ENCODE data around the gene NUP54. TPM values are rescaled to one million over a fixed set of nuclear protein-coding genes. Genes with fewer than 3 reads are reported as not detected.

NUP54 gene
- total and polyA plus RNA-seq, 9 of the 15 experiments (the other 6 are each of a cell fraction or from before 2014, with no cell fraction given) = 29.6 to 115 (median 67.7) TPM

DNA sequence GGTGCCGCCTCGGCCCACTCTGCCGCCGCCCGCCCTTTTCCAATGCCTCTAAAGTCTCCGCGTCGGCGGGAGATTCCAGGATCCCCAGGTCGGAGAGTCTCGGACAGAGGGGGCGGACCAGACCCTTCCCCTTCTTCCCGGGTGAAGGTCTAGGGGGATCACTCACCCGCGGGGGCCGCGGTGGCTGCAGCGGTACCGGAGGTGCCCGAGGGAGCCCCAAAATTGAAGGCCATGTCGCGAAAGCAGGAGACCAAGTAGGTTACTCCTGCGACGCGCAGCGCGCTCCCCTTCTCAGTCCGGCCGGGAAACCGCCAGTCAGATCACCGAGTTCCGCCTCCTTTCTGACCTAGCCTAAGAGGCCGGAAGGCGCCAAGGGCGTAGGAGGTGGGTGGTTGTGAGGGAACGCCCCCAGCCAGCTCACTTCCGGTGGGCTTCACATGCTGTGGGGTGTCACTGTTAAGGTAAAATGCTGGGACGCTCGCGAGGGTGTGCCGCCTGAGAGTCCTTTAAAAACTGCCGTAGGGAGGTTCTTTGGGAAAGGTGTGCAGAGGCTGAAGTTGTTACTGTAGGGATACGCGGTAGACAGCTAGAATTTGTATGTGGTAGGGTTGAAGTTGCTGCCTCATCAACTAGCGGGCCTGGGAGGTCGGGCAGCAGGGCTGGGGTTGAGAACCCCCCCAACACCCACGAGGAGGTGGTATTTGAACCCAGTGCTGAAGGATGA, at the start of gene NUP54 (continued):
- TF ChIP-seq, protein P1, sequence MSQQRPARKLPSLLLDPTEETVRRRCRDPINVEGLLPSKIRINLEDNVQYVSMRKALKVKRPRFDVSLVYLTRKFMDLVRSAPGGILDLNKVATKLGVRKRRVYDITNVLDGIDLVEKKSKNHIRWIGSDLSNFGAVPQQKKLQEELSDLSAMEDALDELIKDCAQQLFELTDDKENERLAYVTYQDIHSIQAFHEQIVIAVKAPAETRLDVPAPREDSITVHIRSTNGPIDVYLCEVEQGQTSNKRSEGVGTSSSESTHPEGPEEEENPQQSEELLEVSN (IDR thresholded peaks at IDR 0.05; ENCODE audit: borderline replicate concordance in 1 of 2, extremely low read depth in 1 of 2, insufficient read depth in 1 of 2, insufficient read length in 1 of 2, low read depth in 1 of 2, low read length in 1 of 2, poor library complexity in 1 of 2, severe bottlenecking in 1 of 2) = peak; percentile 42 to 73
- no peak for TF ChIP-seq BACH1 (tag; IDR thresholded peaks at IDR 0.05)
- TF ChIP-seq, protein P2, sequence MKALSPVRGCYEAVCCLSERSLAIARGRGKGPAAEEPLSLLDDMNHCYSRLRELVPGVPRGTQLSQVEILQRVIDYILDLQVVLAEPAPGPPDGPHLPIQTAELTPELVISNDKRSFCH (CRISPR knock-in tag; IDR thresholded peaks at IDR 0.05) = no peak
- TF ChIP-seq, protein P2 (tag; IDR thresholded peaks at IDR 0.05) = peak; percentile 67; the same call in 1 of the 2 replicates
- TF ChIP-seq ZNF79 (CRISPR knock-in tag; IDR thresholded peaks at IDR 0.05; ENCODE audit: low read depth) = no peak
- TF ChIP-seq, protein P3, sequence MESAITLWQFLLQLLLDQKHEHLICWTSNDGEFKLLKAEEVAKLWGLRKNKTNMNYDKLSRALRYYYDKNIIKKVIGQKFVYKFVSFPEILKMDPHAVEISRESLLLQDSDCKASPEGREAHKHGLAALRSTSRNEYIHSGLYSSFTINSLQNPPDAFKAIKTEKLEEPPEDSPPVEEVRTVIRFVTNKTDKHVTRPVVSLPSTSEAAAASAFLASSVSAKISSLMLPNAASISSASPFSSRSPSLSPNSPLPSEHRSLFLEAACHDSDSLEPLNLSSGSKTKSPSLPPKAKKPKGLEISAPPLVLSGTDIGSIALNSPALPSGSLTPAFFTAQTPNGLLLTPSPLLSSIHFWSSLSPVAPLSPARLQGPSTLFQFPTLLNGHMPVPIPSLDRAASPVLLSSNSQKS (CRISPR knock-in tag; IDR thresholded peaks at IDR 0.05) = no peak
- 0 out of 2 replicates have a peak, but pooled peaks have one; percentile 20 for TF ChIP-seq CBX1 (IDR thresholded peaks at IDR 0.05; ENCODE audit: low read depth)
- TF ChIP-seq GATA2 (CRISPR knock-in tag; IDR thresholded peaks at IDR 0.05) = no peak
- TF ChIP-seq, protein P4, sequence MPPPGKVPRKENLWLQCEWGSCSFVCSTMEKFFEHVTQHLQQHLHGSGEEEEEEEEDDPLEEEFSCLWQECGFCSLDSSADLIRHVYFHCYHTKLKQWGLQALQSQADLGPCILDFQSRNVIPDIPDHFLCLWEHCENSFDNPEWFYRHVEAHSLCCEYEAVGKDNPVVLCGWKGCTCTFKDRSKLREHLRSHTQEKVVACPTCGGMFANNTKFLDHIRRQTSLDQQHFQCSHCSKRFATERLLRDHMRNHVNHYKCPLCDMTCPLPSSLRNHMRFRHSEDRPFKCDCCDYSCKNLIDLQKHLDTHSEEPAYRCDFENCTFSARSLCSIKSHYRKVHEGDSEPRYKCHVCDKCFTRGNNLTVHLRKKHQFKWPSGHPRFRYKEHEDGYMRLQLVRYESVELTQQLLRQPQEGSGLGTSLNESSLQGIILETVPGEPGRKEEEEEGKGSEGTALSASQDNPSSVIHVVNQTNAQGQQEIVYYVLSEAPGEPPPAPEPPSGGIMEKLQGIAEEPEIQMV (tag; conservative IDR thresholded peaks at IDR 0.05; ENCODE audit: low read depth) = no peak
- TF ChIP-seq MECOM (CRISPR knock-in tag; IDR thresholded peaks at IDR 0.05) = no peak
- TF ChIP-seq, protein P5, sequence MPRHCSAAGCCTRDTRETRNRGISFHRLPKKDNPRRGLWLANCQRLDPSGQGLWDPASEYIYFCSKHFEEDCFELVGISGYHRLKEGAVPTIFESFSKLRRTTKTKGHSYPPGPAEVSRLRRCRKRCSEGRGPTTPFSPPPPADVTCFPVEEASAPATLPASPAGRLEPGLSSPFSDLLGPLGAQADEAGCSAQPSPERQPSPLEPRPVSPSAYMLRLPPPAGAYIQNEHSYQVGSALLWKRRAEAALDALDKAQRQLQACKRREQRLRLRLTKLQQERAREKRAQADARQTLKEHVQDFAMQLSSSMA (CRISPR knock-in tag; IDR thresholded peaks at IDR 0.05) = 0 out of 2 replicates have a peak, but pooled peaks have one; percentile 13
- TF ChIP-seq FOXA3 (CRISPR knock-in tag; conservative IDR thresholded peaks at IDR 0.05 in 1 of 2, IDR thresholded peaks at IDR 0.05 in 1 of 2) = 0 out of 4 replicates have a peak, but pooled peaks of 1 of the 2 experiments have one; percentile 67
- TF ChIP-seq RCOR1 (IDR thresholded peaks at IDR 0.05; ENCODE audit: borderline replicate concordance in 1 of 2, low read depth in 2 of 2, low read length in 2 of 2) = peak in 1 of 2 experiments; percentile 63; a peak in 1 of 4 replicates
- TF ChIP-seq, protein P6, sequence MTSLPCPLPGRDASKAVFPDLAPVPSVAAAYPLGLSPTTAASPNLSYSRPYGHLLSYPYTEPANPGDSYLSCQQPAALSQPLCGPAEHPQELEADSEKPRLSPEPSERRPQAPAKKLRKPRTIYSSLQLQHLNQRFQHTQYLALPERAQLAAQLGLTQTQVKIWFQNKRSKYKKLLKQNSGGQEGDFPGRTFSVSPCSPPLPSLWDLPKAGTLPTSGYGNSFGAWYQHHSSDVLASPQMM (CRISPR knock-in tag; IDR thresholded peaks at IDR 0.05) = no peak
- TF ChIP-seq SUPT5H (IDR thresholded peaks at IDR 0.05) = peak; percentile 96
- TF ChIP-seq, protein P7, sequence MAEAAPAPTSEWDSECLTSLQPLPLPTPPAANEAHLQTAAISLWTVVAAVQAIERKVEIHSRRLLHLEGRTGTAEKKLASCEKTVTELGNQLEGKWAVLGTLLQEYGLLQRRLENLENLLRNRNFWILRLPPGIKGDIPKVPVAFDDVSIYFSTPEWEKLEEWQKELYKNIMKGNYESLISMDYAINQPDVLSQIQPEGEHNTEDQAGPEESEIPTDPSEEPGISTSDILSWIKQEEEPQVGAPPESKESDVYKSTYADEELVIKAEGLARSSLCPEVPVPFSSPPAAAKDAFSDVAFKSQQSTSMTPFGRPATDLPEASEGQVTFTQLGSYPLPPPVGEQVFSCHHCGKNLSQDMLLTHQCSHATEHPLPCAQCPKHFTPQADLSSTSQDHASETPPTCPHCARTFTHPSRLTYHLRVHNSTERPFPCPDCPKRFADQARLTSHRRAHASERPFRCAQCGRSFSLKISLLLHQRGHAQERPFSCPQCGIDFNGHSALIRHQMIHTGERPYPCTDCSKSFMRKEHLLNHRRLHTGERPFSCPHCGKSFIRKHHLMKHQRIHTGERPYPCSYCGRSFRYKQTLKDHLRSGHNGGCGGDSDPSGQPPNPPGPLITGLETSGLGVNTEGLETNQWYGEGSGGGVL (CRISPR knock-in tag; IDR thresholded peaks at IDR 0.05) = no peak
- TF ChIP-seq NR2C1 (IDR thresholded peaks at IDR 0.05) = peak; percentile 44; the same call in 1 of the 2 replicates
- TF ChIP-seq NR2C1 (tag; IDR thresholded peaks at IDR 0.05) = peak; percentile 37; the same call in 1 of the 2 replicates
- no peak for TF ChIP-seq HDGF (IDR thresholded peaks at IDR 0.05)

Data from K562 (cell line).